ENCODE measurements around the gene ELN. TPM values are rescaled to one million over a fixed set of nuclear protein-coding genes. Genes with fewer than 3 reads are reported as not detected.

ELN gene
- total RNA-seq, 4 donors from 2014 or later, result 29.6 to 224 (median 108) TPM

DNA sequence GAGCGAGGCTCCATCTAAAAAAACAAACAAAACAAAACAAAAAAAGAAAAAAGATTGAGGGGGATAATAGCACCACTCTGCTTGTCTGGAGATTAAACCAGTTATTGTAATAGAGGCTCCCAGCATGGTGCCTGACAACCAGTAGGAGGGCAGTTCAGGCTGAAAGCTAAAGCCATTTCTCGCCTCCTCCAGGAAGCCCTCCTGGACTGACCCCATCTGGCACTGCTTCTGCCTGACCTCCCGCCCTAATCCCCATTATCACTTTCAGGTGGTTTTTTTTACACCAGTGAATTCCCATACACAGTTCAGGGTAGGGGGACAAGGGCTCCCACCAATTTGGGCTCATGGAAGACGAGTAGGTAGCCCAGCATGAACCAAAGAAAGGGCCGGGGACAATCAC is 8.8 kb upstream of the ELN start:
- no peak for TF ChIP-seq CTCF (IDR thresholded peaks at IDR 0.05; ENCODE audit: low read depth)

GRCh38 chr7:74020390-74020789 is 7.6 kb upstream of the ELN start:
- no peak for TF ChIP-seq CTCF (IDR thresholded peaks at IDR 0.05; ENCODE audit: low read depth)

GRCh38 chr7:74021546-74022320 is 6.2 kb upstream of the ELN start:
- no peak for TF ChIP-seq CTCF (IDR thresholded peaks at IDR 0.05; ENCODE audit: low read depth)

DNA sequence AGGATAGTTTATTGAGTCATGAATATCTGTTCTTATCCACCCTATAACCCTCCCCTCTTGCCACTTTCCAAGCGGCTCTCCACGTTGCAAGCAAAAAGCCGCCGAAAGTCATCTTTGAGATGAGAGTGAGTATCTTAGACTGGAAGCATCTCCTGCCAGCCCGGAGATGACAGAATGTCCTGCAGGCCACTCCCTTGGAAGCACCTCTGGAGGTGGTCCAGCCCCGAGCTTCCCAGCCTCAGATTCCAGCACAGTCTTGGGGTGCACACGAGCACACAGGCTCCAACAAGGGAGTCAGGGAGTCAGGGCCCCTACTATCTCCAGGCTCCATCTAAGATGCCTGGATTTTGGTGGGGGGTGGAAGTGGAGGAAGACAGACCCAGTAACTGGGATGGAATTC is 5.5 kb upstream of the ELN start:
- TF ChIP-seq CTCF (IDR thresholded peaks at IDR 0.05; ENCODE audit: low read depth), result no peak

- no peak for TF ChIP-seq CTCF (IDR thresholded peaks at IDR 0.05; ENCODE audit: low read depth)
These were observed 4.9 kb upstream of the ELN start for GRCh38 chr7:74023092-74023536.

DNA sequence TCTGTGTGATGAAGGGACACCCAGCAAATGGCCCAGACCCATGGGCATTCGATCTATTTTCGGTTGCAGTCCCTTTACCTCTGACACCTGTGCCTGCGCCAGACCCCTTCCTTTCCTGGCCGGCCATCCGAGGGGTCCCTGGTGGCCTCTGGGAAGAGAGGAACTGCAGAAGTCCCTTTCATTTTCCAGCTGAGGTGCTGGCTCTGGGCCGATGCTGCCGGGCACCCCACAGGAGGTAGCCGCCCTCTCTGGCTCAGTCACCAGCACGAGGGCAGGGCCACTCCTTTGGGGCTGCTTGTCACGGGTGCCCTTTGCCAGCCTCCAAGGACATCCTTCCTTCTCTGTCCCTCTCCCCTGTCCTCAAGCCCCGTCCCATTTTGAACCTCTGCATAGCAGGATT is 4.2 kb upstream of the ELN start:
- TF ChIP-seq CTCF (IDR thresholded peaks at IDR 0.05; ENCODE audit: low read depth), result no peak

DNA sequence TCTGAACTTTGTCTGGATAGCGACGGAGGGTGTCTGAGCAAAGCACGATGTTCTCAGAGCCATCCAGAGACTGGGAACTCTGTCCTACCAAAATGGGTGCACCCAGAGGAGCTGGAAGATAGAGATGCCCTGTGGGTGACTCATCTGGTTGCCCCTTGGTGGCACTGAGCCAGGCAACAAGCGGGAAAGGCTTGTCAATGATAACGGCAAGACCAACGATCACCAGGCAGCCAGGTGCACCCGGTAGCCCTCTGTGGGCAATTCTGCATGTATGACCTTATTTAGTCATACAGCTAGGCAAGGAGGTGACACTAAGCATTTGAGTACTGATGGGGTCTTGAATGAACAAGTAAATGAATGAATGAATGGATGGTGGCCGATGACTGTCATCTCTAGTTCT is 2.8 kb upstream of the ELN start:
- TF ChIP-seq CTCF (IDR thresholded peaks at IDR 0.05; ENCODE audit: low read depth), result no peak

Data from subcutaneous adipose tissue (tissue), 4 donors.